DND-41 (cell line): Measurements from ENCODE around the gene CSNK2A2.

Source experiments
- EZH2 ChIP-seq: IDR thresholded peaks from 3 replicates; pipeline ENCODE4 v1.6.1; 2012; ENCODE audit warnings: borderline replicate concordance, low read depth, mild to moderate bottlenecking, moderate library complexity, low read length, inconsistent platforms; ENCODE audit not compliant: severe bottlenecking
- TF ChIP-seq, protein P1 (sequence below): IDR thresholded peaks from 2 replicates; pipeline ENCODE4 v1.5.1; 2012; ENCODE audit warnings: borderline replicate concordance, low read length, moderate library complexity, mild to moderate bottlenecking; ENCODE audit not compliant: poor library complexity, severe bottlenecking; ENCODE audit errors: extremely low read depth

DNA sequence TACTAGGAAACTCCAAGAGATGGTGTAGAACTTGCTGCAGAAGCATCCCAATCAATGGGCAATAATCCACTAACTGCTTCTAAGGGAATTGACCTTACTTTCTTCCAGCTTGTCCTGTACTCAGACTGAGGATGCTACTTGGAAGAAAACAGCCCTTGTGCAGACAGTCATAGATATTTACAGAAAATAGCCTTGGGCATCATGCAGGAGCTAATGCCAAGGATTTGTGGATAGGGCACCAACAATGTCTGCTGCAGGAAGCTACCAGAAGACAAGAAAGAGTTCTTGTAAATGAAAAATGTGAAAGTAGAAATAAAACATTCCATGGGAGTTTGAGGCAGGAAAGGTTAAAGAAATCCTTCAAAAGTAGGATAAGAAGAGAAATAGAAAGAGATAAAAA lies 21.5 kb upstream of the CSNK2A2 start:
- TF ChIP-seq, protein P1, sequence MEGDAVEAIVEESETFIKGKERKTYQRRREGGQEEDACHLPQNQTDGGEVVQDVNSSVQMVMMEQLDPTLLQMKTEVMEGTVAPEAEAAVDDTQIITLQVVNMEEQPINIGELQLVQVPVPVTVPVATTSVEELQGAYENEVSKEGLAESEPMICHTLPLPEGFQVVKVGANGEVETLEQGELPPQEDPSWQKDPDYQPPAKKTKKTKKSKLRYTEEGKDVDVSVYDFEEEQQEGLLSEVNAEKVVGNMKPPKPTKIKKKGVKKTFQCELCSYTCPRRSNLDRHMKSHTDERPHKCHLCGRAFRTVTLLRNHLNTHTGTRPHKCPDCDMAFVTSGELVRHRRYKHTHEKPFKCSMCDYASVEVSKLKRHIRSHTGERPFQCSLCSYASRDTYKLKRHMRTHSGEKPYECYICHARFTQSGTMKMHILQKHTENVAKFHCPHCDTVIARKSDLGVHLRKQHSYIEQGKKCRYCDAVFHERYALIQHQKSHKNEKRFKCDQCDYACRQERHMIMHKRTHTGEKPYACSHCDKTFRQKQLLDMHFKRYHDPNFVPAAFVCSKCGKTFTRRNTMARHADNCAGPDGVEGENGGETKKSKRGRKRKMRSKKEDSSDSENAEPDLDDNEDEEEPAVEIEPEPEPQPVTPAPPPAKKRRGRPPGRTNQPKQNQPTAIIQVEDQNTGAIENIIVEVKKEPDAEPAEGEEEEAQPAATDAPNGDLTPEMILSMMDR: no peak
- no peak for TF ChIP-seq EZH2
